ENCODE measurements around the gene PRTFDC1.

- TF ChIP-seq CTCF (IDR thresholded peaks at IDR 0.05) (no peak), POLR2A (IDR thresholded peaks at IDR 0.05) (no peak), POLR2AphosphoS5 (IDR thresholded peaks at IDR 0.05; ENCODE audit: insufficient read depth in 1 of 2, low read depth in 1 of 2) (no peak)
These were observed 60.6 kb downstream of the PRTFDC1 start for GRCh38 chr10:24891823-24892222.
